Loucy (cell line): ENCODE results near the gene AMER2.
"Not testable (repeated sequence)": the region's sequence is repeated elsewhere in the genome, so short reads cannot be mapped to it uniquely, and the experiment has no call there.

ENCODE experiments used
- H2AFZ ChIP-seq: fragments of 200-600 bp; sonication (generic); 2 replicates; pipeline ENCODE4 v1.6.0; 2016; ENCODE audit warnings: antibody characterized with exemption, mild to moderate bottlenecking, low read length, moderate library complexity
- H3F3A ChIP-seq: fragments of 200-600 bp; 2 replicates; pipeline ENCODE4 v1.6.0; 2016; ENCODE audit warnings: antibody characterized with exemption, low read depth, mild to moderate bottlenecking
- H3K27me3 ChIP-seq: fragments of 200-600 bp; sonication (generic); 2 replicates; pipeline ENCODE4 v1.6.1; 2014; ENCODE audit warnings: low read length, mild to moderate bottlenecking; ENCODE audit not compliant: insufficient read depth, poor library complexity, severe bottlenecking
- H3K36me3 ChIP-seq: fragments of 200-600 bp; sonication (generic); 2 replicates; pipeline ENCODE4 v1.6.1; 2016; ENCODE audit warnings: low read length; ENCODE audit not compliant: insufficient read depth
- H3K4me1 ChIP-seq: fragments of 200-600 bp; sonication (generic); 2 replicates; pipeline ENCODE4 v1.5.1; 2014; ENCODE audit warnings: low read length, mild to moderate bottlenecking; ENCODE audit not compliant: insufficient read depth, poor library complexity, severe bottlenecking
- H3K4me2 ChIP-seq: fragments of 200-600 bp; sonication (generic); 2 replicates; pipeline ENCODE4 v1.6.0; 2014; ENCODE audit warnings: antibody characterized with exemption, low read length, low read depth, mild to moderate bottlenecking; ENCODE audit not compliant: poor library complexity, severe bottlenecking
- H3K4me3 ChIP-seq: fragments of 200-600 bp; sonication (generic); 2 replicates; pipeline ENCODE4 v1.5.1; 2014; ENCODE audit warnings: low read length, mild to moderate bottlenecking, mixed read lengths; ENCODE audit not compliant: poor library complexity, severe bottlenecking
- H3K79me2 ChIP-seq: fragments of 200-600 bp; sonication (generic); 2 replicates; pipeline ENCODE4 v1.6.1; 2014; ENCODE audit warnings: low read length; ENCODE audit not compliant: insufficient read depth
- H3K9ac ChIP-seq: fragments of 200-600 bp; sonication (generic); 2 replicates; pipeline ENCODE4 v1.6.0; 2014; ENCODE audit warnings: mild to moderate bottlenecking, low read depth, low read length, moderate library complexity; ENCODE audit not compliant: poor library complexity, severe bottlenecking
- H3K9me2 ChIP-seq: fragments of 200-600 bp; sonication (generic); replicated peaks from 2 replicates; pipeline ENCODE4 v1.6.1; 2016; ENCODE audit warnings: low read depth, low read length, mixed read lengths
- H3K9me3 ChIP-seq: fragments of 200-600 bp; sonication (generic); 2 replicates; pipeline ENCODE4 v1.6.1; 2014; ENCODE audit warnings: mild to moderate bottlenecking, antibody characterized with exemption, low read length, low read depth; ENCODE audit not compliant: insufficient read depth
- H4K20me1 ChIP-seq: fragments of 200-600 bp; sonication (generic); 2 replicates; pipeline ENCODE4 v1.6.0; 2014; ENCODE audit warnings: antibody characterized with exemption, low read length, mild to moderate bottlenecking; ENCODE audit not compliant: insufficient read depth, poor library complexity, severe bottlenecking
- CTCF ChIP-seq: fragments of 200-600 bp; sonication (generic); conservative IDR thresholded peaks from 2 replicates; pipeline ENCODE4 v1.5.1; 2014; ENCODE audit warnings: mild to moderate bottlenecking, antibody characterized with exemption, low read length
- EZH2phosphoT487 ChIP-seq: fragments of 200-600 bp; IDR thresholded peaks from 2 replicates; pipeline ENCODE4 v1.6.1; 2018; ENCODE audit warnings: antibody characterized with exemption, mild to moderate bottlenecking, moderate library complexity, borderline replicate concordance

AMER2 gene

GRCh38 chr13:25165663-25166062, 6.4 kb downstream of the AMER2 start:
- Histone ChIP-seq H2AFZ (no peak overlapping the region), H4K20me1 (no peaks in the 10 kb centered on the region), H3K4me1 (no peaks in the 10 kb centered on the region), H3K4me3 (no peak overlapping the region), H3K9me2 (no peaks in the 10 kb centered on the region), H3K4me2 (no peak overlapping the region), H3F3A (no peaks in the 10 kb centered on the region), H3K79me2 (no peaks in the 10 kb centered on the region), H3K36me3 (no peaks in the 10 kb centered on the region), H3K9ac (no peak overlapping the region), H3K9me3 (no peaks in the 10 kb centered on the region), H3K27me3 (no peaks in the 10 kb centered on the region)
- TF ChIP-seq EZH2phosphoT487 (no peak), CTCF (no peak)

GRCh38 chr13:25165163-25165562, 6.9 kb downstream of the AMER2 start:
- H3K9me3 ChIP-seq, H3K4me2 ChIP-seq: not testable (repeated sequence)

GRCh38 chr13:25157681-25158080, 14.4 kb downstream of the AMER2 start:
- no peak overlapping the region for H3K9ac ChIP-seq
- no peaks in the 10 kb centered on the region for H3F3A ChIP-seq
- no peak overlapping the region for H3K4me2 ChIP-seq
- no peak overlapping the region for H2AFZ ChIP-seq
- no peaks in the 10 kb centered on the region for H3K79me2 ChIP-seq
- H4K20me1 ChIP-seq = no peaks in the 10 kb centered on the region
- H3K36me3 ChIP-seq = no peaks in the 10 kb centered on the region
- peaks cover 5% of the 10 kb centered on the region for H3K27me3 ChIP-seq
- TF ChIP-seq CTCF (no peak), EZH2phosphoT487 (no peak)
- no peak overlapping the region for H3K4me3 ChIP-seq
- no peaks in the 10 kb centered on the region for H3K4me1 ChIP-seq
- H3K9me2 ChIP-seq = no peaks in the 10 kb centered on the region
- H3K9me3 ChIP-seq = no peaks in the 10 kb centered on the region

More at GRCh38 chr13:25165163-25165562, 6.9 kb downstream of the AMER2 start:
- H3K9me2 ChIP-seq, H3K36me3 ChIP-seq, H3F3A ChIP-seq, H4K20me1 ChIP-seq, H3K4me1 ChIP-seq, H3K79me2 ChIP-seq, H3K9ac ChIP-seq, H3K27me3 ChIP-seq, H2AFZ ChIP-seq, H3K4me3 ChIP-seq: not testable (repeated sequence)

- H3K9ac ChIP-seq = no peak overlapping the region
- TF ChIP-seq EZH2phosphoT487 (no peak), CTCF (no peak)
- H3K9me3 ChIP-seq = no peaks in the 10 kb centered on the region
- H3K9me2 ChIP-seq = no peaks in the 10 kb centered on the region
- H4K20me1 ChIP-seq = no peaks in the 10 kb centered on the region
- H3K79me2 ChIP-seq = no peaks in the 10 kb centered on the region
- no peak overlapping the region for H3K4me2 ChIP-seq
- peaks cover 13% of the 10 kb centered on the region for H3K27me3 ChIP-seq
- H3K4me3 ChIP-seq = no peak overlapping the region
- H3F3A ChIP-seq = no peaks in the 10 kb centered on the region
- H3K4me1 ChIP-seq = no peaks in the 10 kb centered on the region
- no peak overlapping the region for H2AFZ ChIP-seq
- H3K36me3 ChIP-seq = no peaks in the 10 kb centered on the region
These were observed 18.4 kb downstream of the AMER2 start for GRCh38 chr13:25153736-25154135.
